GM06990 (cell line): ENCODE data around the gene DYSF.

ENCODE experiments used
- DNase-seq: peaks from one replicate; pipeline ENCODE4 v3.0.0-alpha.2; 2011; ENCODE audit not compliant: insufficient read length; ENCODE audit errors: extremely low read depth
- H3K27me3 ChIP-seq: replicated peaks from 2 replicates; pipeline ENCODE4 v1.6.0; 2011; ENCODE audit warnings: low read length; ENCODE audit not compliant: control insufficient read depth, insufficient read depth
- H3K36me3 ChIP-seq: 2 replicates; pipeline ENCODE4 v1.5.1; 2011; ENCODE audit warnings: low read length; ENCODE audit not compliant: control insufficient read depth, insufficient read depth
- H3K4me3 ChIP-seq: replicated peaks from 2 replicates; pipeline ENCODE4 v1.5.1; 2011; ENCODE audit warnings: low read depth, mild to moderate bottlenecking, control low read depth, low read length
- CTCF ChIP-seq: IDR thresholded peaks from 2 replicates; pipeline ENCODE4 v1.5.1; 2011; ENCODE audit warnings: low read length, control low read depth, mild to moderate bottlenecking, inconsistent platforms; ENCODE audit not compliant: insufficient read depth, poor library complexity, severe bottlenecking

The DYSF gene

DNA sequence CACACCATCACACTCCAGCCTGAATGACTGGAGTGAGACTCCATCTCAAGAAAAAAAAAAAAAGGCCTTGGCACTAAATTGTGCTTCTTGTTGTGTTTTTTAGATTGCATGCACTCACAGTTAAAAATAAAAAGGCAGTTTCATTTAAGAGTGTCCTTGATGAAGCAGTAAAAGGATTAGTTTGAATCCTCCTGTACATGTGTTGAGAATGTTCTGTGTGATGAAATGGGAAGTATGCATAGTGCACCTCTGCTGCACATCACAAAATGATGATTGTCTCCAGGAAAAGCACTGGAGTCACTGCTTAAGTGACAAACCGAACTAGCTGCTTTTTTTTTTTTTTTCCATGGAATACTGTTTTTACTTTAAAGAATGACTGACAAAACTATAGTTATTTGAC is 23.1 kb downstream of the DYSF start:
- DNase-seq: no peak
- no peaks in the 10 kb centered on the region for H3K27me3 ChIP-seq
- TF ChIP-seq CTCF: no peak
- H3K36me3 ChIP-seq: no peaks in the 10 kb centered on the region
- H3K4me3 ChIP-seq: no peak overlapping the region

- H3K27me3 ChIP-seq: no peaks in the 10 kb centered on the region
- TF ChIP-seq CTCF: no peak
- no peaks in the 10 kb centered on the region for H3K36me3 ChIP-seq
- no peak overlapping the region for H3K4me3 ChIP-seq
- no peak for DNase-seq
Observed at GRCh38 chr2:71477231-71477691, 23.9 kb downstream of the DYSF start.

GRCh38 chr2:71478806-71479205 is 25.4 kb downstream of the DYSF start:
- TF ChIP-seq CTCF: no peak
- Histone ChIP-seq H3K4me3 (no peak overlapping the region), H3K27me3 (no peaks in the 10 kb centered on the region), H3K36me3 (no peaks in the 10 kb centered on the region)
- DNase-seq: no peak

DNA sequence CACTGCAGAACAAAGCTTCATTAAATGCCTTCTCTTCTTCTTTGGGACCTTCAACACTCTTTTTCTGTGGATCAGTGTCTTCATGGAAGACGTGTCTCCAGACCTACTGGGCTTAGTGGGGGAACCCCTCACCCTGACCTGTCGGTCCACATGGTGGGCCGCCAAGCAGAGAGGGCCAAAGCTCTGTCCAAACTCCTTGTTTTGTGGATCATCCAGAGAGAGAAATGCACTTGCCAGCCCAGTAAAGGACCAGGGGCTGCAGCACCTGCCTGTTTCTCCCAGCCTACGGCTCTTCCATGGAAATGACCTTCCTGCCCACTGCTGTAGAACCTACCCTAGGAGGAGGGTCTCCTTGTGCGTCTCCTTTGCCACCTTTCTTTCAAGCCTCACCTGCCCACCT is 25.9 kb downstream of the DYSF start:
- Histone ChIP-seq H3K36me3 (no peaks in the 10 kb centered on the region), H3K27me3 (no peaks in the 10 kb centered on the region), H3K4me3 (no peak overlapping the region)
- no peak for DNase-seq
- TF ChIP-seq CTCF: no peak

DNA sequence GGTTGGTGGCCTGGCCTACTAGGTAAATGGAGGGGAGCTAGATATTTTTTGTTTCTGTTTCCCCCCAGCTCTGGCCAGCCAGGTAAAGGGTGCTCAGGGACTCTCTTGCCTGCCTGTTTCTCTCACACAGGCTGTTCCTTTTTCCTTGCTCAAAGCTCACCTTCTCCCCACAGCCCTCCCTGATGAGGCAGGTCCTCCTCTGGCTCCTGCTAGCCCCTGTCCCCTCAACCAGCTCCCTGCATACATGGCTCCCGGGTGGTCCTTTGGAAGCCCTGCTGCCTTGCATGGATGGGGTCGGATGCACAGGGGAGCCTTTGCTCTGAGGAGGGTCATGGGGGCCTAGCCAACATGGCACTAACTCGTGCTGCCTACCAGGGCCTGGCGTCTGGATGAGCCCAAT is 27.8 kb downstream of the DYSF start:
- no peak for TF ChIP-seq CTCF

GRCh38 chr2:71482055-71482454 is 28.7 kb downstream of the DYSF start:
- no peak for DNase-seq
- no peaks in the 10 kb centered on the region for H3K36me3 ChIP-seq
- no peak overlapping the region for H3K4me3 ChIP-seq
- peaks cover 1% of the 10 kb centered on the region; the same call in 1 of the 2 replicates for H3K27me3 ChIP-seq
- no peak for TF ChIP-seq CTCF

More for the DNA sequence above, 27.8 kb downstream of the DYSF start:
- no peak for DNase-seq
- Histone ChIP-seq H3K4me3 (no peak overlapping the region), H3K36me3 (no peaks in the 10 kb centered on the region), H3K27me3 (no peaks in the 10 kb centered on the region)
